Measurements from ENCODE around the gene PIAS3. TPM values are rescaled to one million over a fixed set of nuclear protein-coding genes. Genes with fewer than 3 reads are reported as not detected.
A peak's percentile ranks its signal among the peaks of the same experiment; 100 is the strongest.

The PIAS3 gene
- total and polyA plus RNA-seq, 5 experiments from 2014 or later = 10.7 to 33.8 (median 14.7) TPM

DNA sequence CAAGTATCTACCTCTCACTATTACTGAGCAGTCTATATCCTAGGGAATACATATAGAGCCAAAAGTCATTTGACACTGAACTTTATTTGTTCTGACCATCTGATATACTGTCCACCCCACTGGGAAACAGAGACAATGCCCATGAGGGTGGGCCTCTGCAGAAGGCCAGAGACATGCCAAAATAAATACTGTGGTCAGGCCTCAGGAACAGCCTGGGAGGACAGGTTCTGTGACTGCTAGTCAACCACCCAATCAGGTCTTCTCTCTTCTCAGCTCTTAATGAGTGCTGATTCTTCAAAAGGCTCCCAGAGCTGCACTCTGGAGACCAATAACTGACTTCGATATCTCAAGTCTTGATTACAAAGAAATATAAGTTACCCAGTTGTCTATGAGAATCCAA lies 32.3 kb upstream of the PIAS3 start:
- DNase-seq = no peak
- no peaks in the 10 kb centered on the region for H3K36me3 Mint-ChIP-seq
- no peaks in the 10 kb centered on the region for H3K9me3 Mint-ChIP-seq
- no peak overlapping the region for H3K4me3 Mint-ChIP-seq
- no peaks in the 10 kb centered on the region for H3K27me3 Mint-ChIP-seq
- no peak overlapping the region for H3K27ac Mint-ChIP-seq
- no peak for ATAC-seq
- POLR2A ChIA-PET = interaction anchor here (1.1 to 2.0 kb wide), 4 partner anchors 32 to 120 kb away, joined by 3 to 9 read pairs (median 6); partner anchors contain the start of genes ANKRD34A, PIAS3 and POLR3GL
- H3K4me1 Mint-ChIP-seq = peaks cover 0 to 6% (median 3%) of the 10 kb centered on the region in 4 donors

DNA sequence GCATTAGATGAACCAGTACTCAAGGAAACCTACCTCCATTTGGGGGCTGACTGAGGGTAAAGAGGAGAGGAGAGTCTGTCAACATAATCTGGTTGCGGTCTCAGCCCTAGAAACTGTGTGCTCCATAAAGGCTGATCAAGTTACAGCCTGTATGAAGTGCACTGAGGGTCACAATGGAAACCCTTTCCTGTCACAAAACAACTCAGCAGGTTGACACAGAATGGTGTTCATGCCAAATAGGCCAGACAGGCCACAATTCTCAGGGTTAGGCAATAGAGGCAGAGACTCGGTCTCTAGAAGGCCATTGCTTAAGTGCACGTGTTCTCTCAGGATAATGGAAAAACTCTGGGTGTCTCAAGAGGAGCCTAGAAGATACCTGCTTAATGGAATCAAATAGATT lies 30.8 kb upstream of the PIAS3 start:
- Mint-ChIP-seq H3K27ac (no peak overlapping the region), H3K27me3 (peaks cover 0 to 5% (median 3%) of the 10 kb centered on the region in 5 donors), H3K4me3 (no peak overlapping the region), H3K4me1 (peaks cover 9 to 16% (median 12%) of the 10 kb centered on the region in 4 donors), H3K9me3 (no peaks in the 10 kb centered on the region), H3K36me3 (no peaks in the 10 kb centered on the region)
- ATAC-seq (no peak), DNase-seq (no peak)
- POLR2A ChIA-PET = interaction anchor here (0.7 kb wide), 1 partner anchor 27 kb away, joined by 4 read pairs; no protein-coding TSS in a partner anchor

DNA sequence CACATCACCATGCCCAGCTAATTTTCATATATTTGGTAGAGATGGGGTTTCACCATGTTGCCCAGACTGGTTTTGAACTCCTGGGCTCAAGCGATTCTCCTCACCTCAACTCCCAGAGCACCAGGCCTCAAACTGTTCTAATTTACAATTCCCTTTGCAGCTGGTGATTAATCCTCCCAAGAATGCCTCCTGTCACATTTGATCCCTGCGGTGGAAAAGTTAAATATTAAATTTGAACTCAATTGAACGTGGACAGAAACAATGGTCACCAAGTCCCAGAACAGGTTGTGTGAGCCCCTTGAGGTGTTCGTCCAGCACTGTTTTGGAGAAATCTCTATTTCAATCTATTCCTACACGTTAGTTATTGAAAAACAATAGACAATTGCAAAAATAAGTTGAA lies 28.8 kb upstream of the PIAS3 start:
- no peak for DNase-seq
- no peak overlapping the region for H3K27ac Mint-ChIP-seq
- POLR2A ChIA-PET = interaction anchor here (0.6 kb wide), 1 partner anchor 79 kb away, joined by 3 read pairs; no protein-coding TSS in a partner anchor
- no peaks in the 10 kb centered on the region for H3K36me3 Mint-ChIP-seq
- H3K9me3 Mint-ChIP-seq = no peaks in the 10 kb centered on the region
- H3K4me3 Mint-ChIP-seq = peak overlapping the region in 3 of 10 donors; percentile 45 to 72 (median 53)
- peaks cover 3 to 21% (median 14%) of the 10 kb centered on the region in 5 donors for H3K27me3 Mint-ChIP-seq
- H3K4me1 Mint-ChIP-seq = peaks cover 10 to 18% (median 14%) of the 10 kb centered on the region in 4 donors
- no peak for ATAC-seq

DNA sequence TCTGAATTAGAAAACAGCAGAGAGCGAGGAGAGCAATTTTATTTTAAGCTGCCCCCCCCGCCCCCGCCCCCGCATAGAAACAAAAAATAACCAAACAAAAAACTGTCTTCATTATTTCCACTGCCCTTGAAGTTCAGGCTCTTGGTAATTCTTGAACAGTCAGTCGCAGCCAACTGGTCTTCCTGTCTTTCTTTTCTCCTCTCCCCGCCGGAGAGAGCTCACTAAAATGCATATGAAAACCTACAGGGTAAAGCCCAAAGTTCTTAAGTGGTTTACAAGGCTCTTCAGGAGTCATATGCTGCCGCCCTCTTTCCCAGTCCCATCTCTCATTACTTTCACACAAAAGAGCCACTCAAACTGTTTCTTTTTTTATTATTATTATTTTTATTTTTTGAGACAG lies 27.9 kb upstream of the PIAS3 start:
- POLR2A ChIA-PET = interaction anchor here (0.8 to 0.9 kb wide), 3 partner anchors 30 to 71 kb away, joined by 3 to 4 read pairs (median 3); partner anchors contain the start of genes LIX1L and RBM8A
- peaks cover 10 to 18% (median 14%) of the 10 kb centered on the region in 4 donors for H3K4me1 Mint-ChIP-seq
- peaks cover 3 to 26% (median 17%) of the 10 kb centered on the region in 5 donors for H3K27me3 Mint-ChIP-seq
- H3K36me3 Mint-ChIP-seq = no peaks in the 10 kb centered on the region
- no peak for ATAC-seq
- DNase-seq = no peak
- peak overlapping the region in 2 of 10 donors; percentile 18 to 76 for H3K27ac Mint-ChIP-seq
- H3K9me3 Mint-ChIP-seq = no peaks in the 10 kb centered on the region
- peak overlapping the region; percentile 56 to 85 (median 74) for H3K4me3 Mint-ChIP-seq

DNA sequence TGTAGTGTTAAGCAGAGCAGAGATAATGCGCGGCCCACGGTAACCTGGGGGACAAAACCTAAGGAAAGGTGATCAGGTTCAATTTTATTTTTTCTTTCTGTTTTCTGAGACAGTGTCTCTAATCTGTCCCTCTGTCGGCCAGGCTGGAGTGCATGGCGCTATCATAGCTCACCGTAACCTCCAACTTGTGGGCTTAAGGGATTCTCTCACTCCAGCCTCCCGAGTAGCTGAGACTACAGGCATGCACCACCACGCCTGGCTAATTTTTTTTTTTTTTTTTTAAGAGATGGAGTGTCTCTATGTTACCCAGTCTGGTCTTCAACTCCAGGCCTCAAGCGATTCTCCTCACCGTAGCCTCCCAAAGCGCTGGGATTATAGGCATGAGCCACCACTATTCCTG lies 27.5 kb upstream of the PIAS3 start:
- peak in 1 of 2 donors; percentile 2 for ATAC-seq
- peaks cover 3 to 26% (median 17%) of the 10 kb centered on the region in 5 donors for H3K27me3 Mint-ChIP-seq

DNA sequence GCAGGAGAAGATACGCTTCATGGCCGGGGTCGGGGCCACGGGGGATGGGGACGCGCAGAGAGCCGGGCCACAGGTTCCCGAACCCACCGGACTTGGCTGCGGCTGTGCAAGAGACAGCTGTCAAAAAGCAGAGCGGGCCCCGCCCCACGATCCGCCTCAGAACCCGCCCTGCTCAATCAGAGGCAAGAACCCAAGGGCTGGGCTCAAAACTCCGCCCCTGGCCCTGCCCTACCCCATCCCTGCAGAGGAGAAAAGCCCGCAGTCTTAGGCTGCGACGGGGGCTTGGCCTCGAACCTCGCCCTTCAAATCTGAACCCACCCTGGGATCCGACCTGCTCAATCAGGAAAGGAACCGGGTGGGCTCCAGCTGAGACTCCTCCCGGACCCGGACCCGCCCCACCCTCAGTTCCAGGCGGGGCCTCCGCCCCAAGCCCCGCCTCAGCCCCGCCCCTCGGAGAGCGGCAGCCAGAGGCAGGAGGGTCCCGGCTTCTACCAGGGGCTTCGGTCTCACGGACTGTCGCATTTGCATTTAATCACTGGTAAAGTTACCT lies 26.9 kb upstream of the PIAS3 start, which contains the start of gene ANKRD35:
ANKRD35 (minus strand) TSS at position 129 of the 550 bp plus-strand sequence; CDS start at position 21, 108 bp downstream.
- peak within 1 kb of the TSS in 3 of 10 donors; percentile 10 to 74 (median 62) for H3K27ac Mint-ChIP-seq
- H3K4me1 Mint-ChIP-seq = peaks cover 10 to 18% (median 14%) of the 10 kb centered on the region in 4 donors
- DNase-seq = peak; percentile 74 to 90 (median 85)
- POLR2A ChIA-PET = interaction anchor here (0.7 to 1.5 kb wide), 5 partner anchors 27 to 132 kb away, joined by 4 to 8 read pairs (median 4); partner anchors contain the start of genes NUDT17, PEX11B, PIAS3 and RBM8A
- no peaks in the 10 kb centered on the region for H3K36me3 Mint-ChIP-seq
- peak; percentile 99 for ATAC-seq
- no peaks in the 10 kb centered on the region for H3K9me3 Mint-ChIP-seq
- peak within 1 kb of the TSS; percentile 72 to 91 (median 84) for H3K4me3 Mint-ChIP-seq
- peaks cover 3 to 26% (median 17%) of the 10 kb centered on the region in 5 donors for H3K27me3 Mint-ChIP-seq

More for the DNA sequence above, 27.5 kb upstream of the PIAS3 start:
- Mint-ChIP-seq H3K4me3 (peak overlapping the region; percentile 72 to 91 (median 84)), H3K9me3 (no peaks in the 10 kb centered on the region), H3K36me3 (no peaks in the 10 kb centered on the region), H3K4me1 (peaks cover 10 to 18% (median 14%) of the 10 kb centered on the region in 4 donors), H3K27ac (peak overlapping the region in 1 of 10 donors; percentile 33)
- POLR2A ChIA-PET = interaction anchor here (0.7 to 1.5 kb wide), 6 partner anchors 31 to 132 kb away, joined by 3 to 8 read pairs (median 4); partner anchors contain the start of genes LIX1L, NUDT17, PEX11B and RBM8A
- DNase-seq = peak in 1 of 10 donors; percentile 1

DNA sequence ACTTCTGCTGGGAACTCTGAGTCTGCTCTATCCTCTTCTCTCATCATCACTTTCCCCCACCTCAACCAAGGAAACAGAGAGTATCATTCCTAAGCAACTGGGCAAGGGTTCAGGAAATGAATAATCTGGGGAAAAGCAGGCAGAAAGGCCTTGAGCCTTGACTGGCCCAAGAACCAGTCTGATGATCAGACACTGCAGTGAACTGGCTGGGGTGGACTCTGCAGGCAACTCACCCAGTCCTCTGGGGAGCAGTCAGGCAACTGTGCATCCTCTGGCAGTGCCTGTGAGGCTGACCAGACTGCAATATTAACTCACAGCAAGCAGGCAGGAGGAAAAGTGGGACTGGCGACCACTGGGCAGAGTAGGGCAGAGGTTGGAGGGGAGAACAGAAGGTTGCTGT lies 25.8 kb upstream of the PIAS3 start:
- Mint-ChIP-seq H3K4me1 (peaks cover 10 to 18% (median 14%) of the 10 kb centered on the region in 4 donors), H3K27ac (no peak overlapping the region), H3K27me3 (peaks cover 3 to 26% (median 17%) of the 10 kb centered on the region in 5 donors), H3K9me3 (no peaks in the 10 kb centered on the region), H3K36me3 (no peaks in the 10 kb centered on the region), H3K4me3 (peak overlapping the region in 9 of 10 donors; percentile 20 to 90 (median 82))
- ATAC-seq = no peak
- DNase-seq = no peak
- POLR2A ChIA-PET = interaction anchor here (0.9 kb wide), 1 partner anchor 24 kb away, joined by 3 read pairs; no protein-coding TSS in a partner anchor

DNA sequence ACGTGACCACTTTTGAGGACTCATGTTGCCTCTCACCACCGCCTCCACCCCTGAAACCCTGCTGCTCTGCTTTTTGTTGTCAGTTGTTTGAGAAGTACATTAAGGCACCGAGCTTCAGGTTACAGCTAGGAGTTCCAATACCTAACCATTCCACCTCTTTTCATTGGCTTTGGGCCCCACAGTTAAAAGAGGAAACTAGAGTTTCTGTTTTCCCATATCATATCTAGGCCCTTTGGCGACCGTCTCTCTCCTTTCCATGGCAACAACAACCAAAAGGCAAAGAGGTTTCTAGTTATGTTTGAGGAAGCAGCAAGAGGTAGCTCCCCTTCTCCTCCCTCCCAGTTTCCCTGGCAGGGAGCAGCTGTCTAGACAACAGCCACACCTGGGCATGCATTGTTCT lies 20.9 kb upstream of the PIAS3 start:
- H3K27me3 Mint-ChIP-seq = peaks cover 3 to 34% (median 13%) of the 10 kb centered on the region in 5 donors
- H3K4me1 Mint-ChIP-seq = peaks cover under 1 to 3% (median 2%) of the 10 kb centered on the region in 4 donors
- POLR2A ChIA-PET = interaction anchor here (1.6 kb wide), 1 partner anchor 21 kb away, joined by 5 read pairs; the partner anchor contains the start of gene PIAS3
- H3K36me3 Mint-ChIP-seq = no peaks in the 10 kb centered on the region
- DNase-seq = no peak
- no peak overlapping the region for H3K4me3 Mint-ChIP-seq
- no peak overlapping the region for H3K27ac Mint-ChIP-seq
- H3K9me3 Mint-ChIP-seq = no peaks in the 10 kb centered on the region
- ATAC-seq = no peak

DNA sequence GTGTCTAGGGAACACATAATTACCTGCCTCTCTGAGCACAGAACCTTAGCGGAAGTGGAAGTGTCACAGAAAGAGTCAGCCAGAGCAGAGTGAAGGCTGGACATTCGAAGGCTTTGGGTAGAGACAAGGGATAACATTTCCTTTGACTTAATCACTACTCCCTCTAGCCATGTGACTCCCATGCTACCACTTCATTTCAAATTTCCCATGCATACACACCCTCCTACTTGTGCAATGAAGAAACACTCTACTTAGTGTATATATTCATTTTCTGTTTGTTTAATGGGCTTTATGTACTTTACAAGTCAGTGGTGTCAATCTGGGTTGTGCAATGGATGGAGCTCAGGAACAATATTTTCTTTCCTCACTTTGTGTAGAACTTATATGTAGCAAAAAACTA lies 19.8 kb upstream of the PIAS3 start:
- H3K27ac Mint-ChIP-seq = no peak overlapping the region
- DNase-seq (no peak), ATAC-seq (no peak)
- H3K27me3 Mint-ChIP-seq = peaks cover 3 to 27% (median 10%) of the 10 kb centered on the region in 5 donors
- no peak overlapping the region for H3K4me3 Mint-ChIP-seq
- H3K9me3 Mint-ChIP-seq = no peaks in the 10 kb centered on the region
- H3K4me1 Mint-ChIP-seq = peaks cover 0 to under 1% (median 0%) of the 10 kb centered on the region in 4 donors
- POLR2A ChIA-PET = no interaction called here
- H3K36me3 Mint-ChIP-seq = no peaks in the 10 kb centered on the region

DNA sequence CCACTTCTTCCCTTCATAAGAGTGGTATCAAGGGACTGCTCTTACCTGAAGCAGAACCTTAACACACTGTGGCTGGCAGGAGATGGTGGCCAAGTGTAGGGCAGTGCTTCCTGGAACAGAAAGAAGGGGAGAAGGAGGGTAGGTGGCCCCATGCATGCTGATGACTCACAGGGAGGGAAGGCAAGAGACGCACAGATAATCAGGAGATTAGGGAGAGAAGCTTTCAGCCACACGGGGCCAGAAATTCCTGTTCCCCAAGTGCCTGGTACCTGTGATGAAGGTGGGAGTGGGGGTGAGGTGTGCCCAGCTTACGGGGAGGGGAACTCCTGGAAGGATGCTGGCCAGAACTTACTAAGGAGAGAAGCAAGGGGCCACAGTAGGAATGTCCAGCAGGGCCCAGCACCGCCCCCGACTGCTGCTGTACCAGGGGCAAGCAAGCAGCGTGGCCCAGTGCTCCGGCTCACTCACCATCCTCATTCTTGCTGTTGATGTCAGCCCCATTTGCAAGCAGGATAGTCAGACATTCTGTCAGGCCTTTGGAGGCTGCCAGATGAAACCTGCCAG lies 19.1 kb upstream of the PIAS3 start:
- Mint-ChIP-seq H3K4me1 (peaks cover 0 to 4% (median 2%) of the 10 kb centered on the region in 4 donors), H3K27me3 (peaks cover 1 to 20% (median 5%) of the 10 kb centered on the region in 5 donors), H3K4me3 (no peak overlapping the region), H3K36me3 (no peaks in the 10 kb centered on the region), H3K27ac (no peak overlapping the region), H3K9me3 (no peaks in the 10 kb centered on the region)
- ATAC-seq (no peak), DNase-seq (no peak)
- POLR2A ChIA-PET = no interaction called here

DNA sequence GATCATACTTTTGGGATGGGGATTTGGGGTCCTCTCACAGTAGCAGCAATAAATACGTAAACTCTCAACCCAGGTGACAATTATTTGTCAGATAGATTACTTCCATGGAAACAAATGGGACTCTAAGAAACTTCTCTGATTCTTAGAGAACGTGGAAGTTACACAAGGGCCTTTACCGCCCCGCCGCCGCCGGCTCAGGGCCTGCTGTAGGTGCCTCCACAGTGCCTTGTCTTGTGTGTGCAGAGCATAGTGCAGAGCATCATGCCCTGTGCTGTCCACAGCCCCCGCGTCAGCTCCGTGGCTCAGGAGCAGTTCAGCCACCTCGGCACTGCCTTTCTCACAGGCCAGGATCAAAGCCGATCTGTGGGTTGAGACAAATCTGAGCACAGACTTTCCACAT lies 15.8 kb upstream of the PIAS3 start:
- Mint-ChIP-seq H3K4me3 (no peak overlapping the region), H3K4me1 (peaks cover 9 to 20% (median 17%) of the 10 kb centered on the region in 4 donors), H3K27me3 (peaks cover 0 to 11% (median 2%) of the 10 kb centered on the region in 5 donors), H3K27ac (no peak overlapping the region), H3K9me3 (no peaks in the 10 kb centered on the region), H3K36me3 (no peaks in the 10 kb centered on the region)
- ATAC-seq (no peak), DNase-seq (no peak)
- POLR2A ChIA-PET = no interaction called here
